Measurements from ENCODE around the gene SGO1.

Gene SGO1

GRCh38 chr3:20154078-20154477, 31.9 kb downstream of the SGO1 start:
- no peak for DNase-seq

- no peak for DNase-seq
These were observed 37.5 kb downstream of the SGO1 start for GRCh38 chr3:20148466-20148865.

- no peak for DNase-seq
These were observed 38.6 kb downstream of the SGO1 start for GRCh38 chr3:20147361-20147760.

- DNase-seq = no peak
These were observed 39.7 kb downstream of the SGO1 start for GRCh38 chr3:20146301-20146700.

- no peak for DNase-seq
These were observed 40.1 kb downstream of the SGO1 start for GRCh38 chr3:20145874-20146273.

GRCh38 chr3:20143519-20143918, 42.5 kb downstream of the SGO1 start:
- no peak for DNase-seq

- DNase-seq = no peak
These were observed 43.5 kb downstream of the SGO1 start for GRCh38 chr3:20142517-20142916.

GRCh38 chr3:20141851-20142250, 44.2 kb downstream of the SGO1 start:
- DNase-seq = peak; percentile 35

- no peak for DNase-seq
These were observed 44.7 kb downstream of the SGO1 start for GRCh38 chr3:20141316-20141715.

GRCh38 chr3:20140881-20141280, 45.1 kb downstream of the SGO1 start:
- DNase-seq = no peak

GRCh38 chr3:20137647-20138046, 48.4 kb downstream of the SGO1 start:
- DNase-seq = no peak

- no peak for DNase-seq
These were observed 49.8 kb downstream of the SGO1 start for GRCh38 chr3:20136231-20136630.

GRCh38 chr3:20130106-20130505, 55.9 kb downstream of the SGO1 start:
- no peak for DNase-seq

GRCh38 chr3:20128358-20128757, 57.6 kb downstream of the SGO1 start:
- no peak for DNase-seq

- DNase-seq = no peak
These were observed 60.1 kb downstream of the SGO1 start for GRCh38 chr3:20125897-20126296.

GRCh38 chr3:20125289-20125688, 60.7 kb downstream of the SGO1 start:
- DNase-seq = no peak

GRCh38 chr3:20123131-20123652, 62.8 kb downstream of the SGO1 start:
- peak; percentile 63 for DNase-seq

GRCh38 chr3:20121088-20121487, 64.9 kb downstream of the SGO1 start:
- DNase-seq = no peak
